WTC11 (cell line): ENCODE data around the gene ITGB4.

Experiments used
- GABPB1 ChIP-seq: sonication (generic); formaldehyde crosslinking; IDR thresholded peaks from 2 replicates; pipeline ENCODE4 v1.8.1; 2023; ENCODE audit warnings: mild to moderate bottlenecking, missing genetic modification reagents
- HMGA2 ChIP-seq: fragments of 250-450 bp; sonication (Bioruptor Pico); IDR thresholded peaks from 2 replicates; pipeline ENCODE4 v1.4.0; 2021; ENCODE audit warnings: mild to moderate bottlenecking, moderate library complexity
- MYBL2 ChIP-seq: sonication (generic); formaldehyde crosslinking; IDR thresholded peaks from 2 replicates; pipeline ENCODE4 v1.8.1; 2023; ENCODE audit warnings: mild to moderate bottlenecking, moderate library complexity, missing genetic modification reagents
- SMAD3 ChIP-seq: sonication (generic); formaldehyde crosslinking; IDR thresholded peaks from 2 replicates; pipeline ENCODE4 v1.8.0; 2022; ENCODE audit warnings: missing genetic modification reagents, mild to moderate bottlenecking, borderline replicate concordance
- SMAD4 ChIP-seq: sonication (generic); formaldehyde crosslinking; IDR thresholded peaks from 2 replicates; pipeline ENCODE4 v1.8.0; 2022; ENCODE audit warnings: mild to moderate bottlenecking, missing genetic modification reagents
- ZNF232 ChIP-seq: sonication (generic); formaldehyde crosslinking; IDR thresholded peaks from 2 replicates; pipeline ENCODE4 v1.8.0; 2022; ENCODE audit warnings: mild to moderate bottlenecking, missing genetic modification reagents
- TF ChIP-seq, protein P1 (sequence below): fragments of 200-600 bp; IDR thresholded peaks from 2 replicates; pipeline ENCODE4 v1.8.0; 2022; ENCODE audit warnings: antibody characterized with exemption
- TF ChIP-seq, protein P2 (sequence below): sonication (generic); formaldehyde crosslinking; IDR thresholded peaks from 2 replicates; pipeline ENCODE4 v1.8.1; 2023; ENCODE audit warnings: mild to moderate bottlenecking, missing genetic modification reagents, moderate library complexity

GRCh38 chr17:75721463-75722011 is 278 bp downstream of the ITGB4 start:
- TF ChIP-seq GABPB1: no peak
- TF ChIP-seq SMAD4 (CRISPR knock-in tag): no peak
- TF ChIP-seq, protein P1, sequence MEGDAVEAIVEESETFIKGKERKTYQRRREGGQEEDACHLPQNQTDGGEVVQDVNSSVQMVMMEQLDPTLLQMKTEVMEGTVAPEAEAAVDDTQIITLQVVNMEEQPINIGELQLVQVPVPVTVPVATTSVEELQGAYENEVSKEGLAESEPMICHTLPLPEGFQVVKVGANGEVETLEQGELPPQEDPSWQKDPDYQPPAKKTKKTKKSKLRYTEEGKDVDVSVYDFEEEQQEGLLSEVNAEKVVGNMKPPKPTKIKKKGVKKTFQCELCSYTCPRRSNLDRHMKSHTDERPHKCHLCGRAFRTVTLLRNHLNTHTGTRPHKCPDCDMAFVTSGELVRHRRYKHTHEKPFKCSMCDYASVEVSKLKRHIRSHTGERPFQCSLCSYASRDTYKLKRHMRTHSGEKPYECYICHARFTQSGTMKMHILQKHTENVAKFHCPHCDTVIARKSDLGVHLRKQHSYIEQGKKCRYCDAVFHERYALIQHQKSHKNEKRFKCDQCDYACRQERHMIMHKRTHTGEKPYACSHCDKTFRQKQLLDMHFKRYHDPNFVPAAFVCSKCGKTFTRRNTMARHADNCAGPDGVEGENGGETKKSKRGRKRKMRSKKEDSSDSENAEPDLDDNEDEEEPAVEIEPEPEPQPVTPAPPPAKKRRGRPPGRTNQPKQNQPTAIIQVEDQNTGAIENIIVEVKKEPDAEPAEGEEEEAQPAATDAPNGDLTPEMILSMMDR: no peak
- TF ChIP-seq SMAD3 (CRISPR knock-in tag): no peak
- TF ChIP-seq HMGA2 (CRISPR knock-in tag): no peak
- no peak for TF ChIP-seq ZNF232 (CRISPR knock-in tag)
- no peak for TF ChIP-seq MYBL2 (CRISPR knock-in tag)
- TF ChIP-seq, protein P2, sequence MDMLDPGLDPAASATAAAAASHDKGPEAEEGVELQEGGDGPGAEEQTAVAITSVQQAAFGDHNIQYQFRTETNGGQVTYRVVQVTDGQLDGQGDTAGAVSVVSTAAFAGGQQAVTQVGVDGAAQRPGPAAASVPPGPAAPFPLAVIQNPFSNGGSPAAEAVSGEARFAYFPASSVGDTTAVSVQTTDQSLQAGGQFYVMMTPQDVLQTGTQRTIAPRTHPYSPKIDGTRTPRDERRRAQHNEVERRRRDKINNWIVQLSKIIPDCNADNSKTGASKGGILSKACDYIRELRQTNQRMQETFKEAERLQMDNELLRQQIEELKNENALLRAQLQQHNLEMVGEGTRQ (CRISPR knock-in tag): no peak
